Gastroesophageal sphincter (tissue), 3 donors: ENCODE results near the gene ENTHD1.

Experiments
- CTCF ChIP-seq, 4 experiments: fragments of 200-600 bp in 2 of 4; fragments of 450-650 bp in 2 of 4; sonication (generic) in 1 of 4; IDR thresholded peaks; one replicate each; pipeline ENCODE4 v1.5.1; 2017 to 2019; ENCODE audit warnings: antibody characterized with exemption in 4 of 4, mild to moderate bottlenecking in 2 of 4, moderate library complexity in 2 of 4
- EP300 ChIP-seq: sonication (generic); formaldehyde crosslinking; IDR thresholded peaks from one replicate; pipeline ENCODE4 v1.6.1; 2017; ENCODE audit warnings: antibody characterized with exemption, mild to moderate bottlenecking
- POLR2A ChIP-seq, 2 donors: fragments of 450-650 bp; IDR thresholded peaks; one replicate each; pipeline ENCODE4 v1.6.1; 2017; ENCODE audit warnings: antibody characterized with exemption in 2 of 2, mild to moderate bottlenecking in 2 of 2, moderate library complexity in 1 of 2
- POLR2AphosphoS5 ChIP-seq: sonication (generic); formaldehyde crosslinking; IDR thresholded peaks from one replicate; pipeline ENCODE4 v1.6.1; 2017; ENCODE audit warnings: antibody characterized with exemption

DNA sequence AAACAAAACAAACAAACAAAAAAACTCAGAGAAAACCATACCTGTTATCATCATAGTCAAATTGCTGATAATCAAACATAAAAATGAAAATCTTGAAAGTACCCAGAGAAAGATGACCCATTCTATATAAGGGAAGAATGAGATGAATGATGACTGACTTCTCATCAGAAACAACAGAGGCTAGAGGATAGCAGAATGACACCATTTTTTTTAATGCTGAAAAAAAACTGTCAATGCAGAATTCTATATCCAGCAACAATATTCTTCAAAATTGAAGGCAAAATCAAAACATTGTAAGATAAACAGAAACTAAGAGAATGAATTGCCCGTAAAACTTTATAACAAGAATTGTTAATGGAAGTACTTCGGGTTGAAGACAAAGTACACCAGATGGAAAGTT, 122.1 kb downstream of the ENTHD1 start:
- no peak for TF ChIP-seq CTCF (IDR thresholded peaks at IDR 0.05)
- no peak for TF ChIP-seq POLR2AphosphoS5
- TF ChIP-seq POLR2A (IDR thresholded peaks at IDR 0.05), result no peak
- no peak for TF ChIP-seq EP300
